Neural crest cell (in vitro differentiated cells): ENCODE data around the gene SLC22A24. TPM values are rescaled to one million over a fixed set of nuclear protein-coding genes. Genes with fewer than 3 reads are reported as not detected.
"Not testable (repeated sequence)": the region's sequence is repeated elsewhere in the genome, so short reads cannot be mapped to it uniquely, and the experiment has no call there.

Experiments used
- DNase-seq: peaks from one replicate; pipeline ENCODE4 v3.0.0; 2021; ENCODE audit warnings: low read depth, mixed read lengths, low spot score
- H3K27ac Mint-ChIP-seq: one replicate; pipeline ENCODE4 v1.8.0; 2021; ENCODE audit warnings: mild to moderate bottlenecking, mixed read lengths; ENCODE audit not compliant: unreplicated experiment
- H3K27me3 Mint-ChIP-seq: 2 replicates; pipeline ENCODE4 v1.8.0; 2021; ENCODE audit warnings: low read depth, mild to moderate bottlenecking, mixed read lengths
- H3K36me3 Mint-ChIP-seq: 2 replicates; pipeline ENCODE4 v1.8.0; 2021; ENCODE audit warnings: low read depth, mild to moderate bottlenecking, mixed read lengths
- H3K4me1 Mint-ChIP-seq: 2 replicates; pipeline ENCODE4 v1.8.0; 2021; ENCODE audit warnings: mixed read lengths
- H3K4me3 Mint-ChIP-seq: one replicate; pipeline ENCODE4 v1.8.0; 2021; ENCODE audit warnings: mild to moderate bottlenecking, mixed read lengths
- H3K9me3 Mint-ChIP-seq: 2 replicates; pipeline ENCODE4 v1.8.0; 2021; ENCODE audit warnings: mixed read lengths
- CTCF ChIP-seq: fragments of 200-600 bp; sonication (generic); conservative IDR thresholded peaks from 2 replicates; pipeline ENCODE4 v1.5.0; 2021; ENCODE audit warnings: antibody characterized with exemption, mild to moderate bottlenecking
- total RNA-seq: library from RNA; stranded (reverse); gene quantifications from 2 replicates; pipeline ENCODE4 v1.2.1, GENCODE V29; 2021

The SLC22A24 gene
- total RNA-seq, 1 donor from 2014 or later, result not detected

- Mint-ChIP-seq H3K27me3 (peaks cover 28% of the 10 kb centered on the region), H3K36me3 (peaks cover 3% of the 10 kb centered on the region), H3K4me1 (no peaks in the 10 kb centered on the region), H3K4me3 (no peak overlapping the region), H3K9me3 (peaks cover 3% of the 10 kb centered on the region), H3K27ac (no peak overlapping the region)
- no peak for DNase-seq
- TF ChIP-seq CTCF, result no peak
These were observed 63.3 kb downstream of the SLC22A24 start for GRCh38 chr11:63080682-63081081.

DNA sequence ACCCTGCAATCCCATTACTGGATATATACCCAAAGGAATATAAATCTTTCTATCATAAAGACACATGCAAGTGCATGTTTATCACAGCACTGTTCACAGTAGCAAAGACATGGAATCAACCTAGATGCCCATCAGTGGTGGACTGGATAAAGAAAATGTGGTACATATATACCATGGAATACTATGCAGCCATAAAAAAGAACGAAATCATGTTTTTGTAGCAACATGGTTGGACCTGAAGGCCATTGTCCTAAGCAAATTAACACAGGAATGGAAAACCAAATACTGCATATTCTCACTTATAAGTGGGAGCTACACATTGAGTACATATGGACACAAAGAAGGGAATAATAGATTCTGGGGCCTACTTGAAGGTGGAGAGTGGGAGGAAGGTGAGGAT is 97.8 kb downstream of the SLC22A24 start:
- Mint-ChIP-seq H3K9me3 (peaks cover 21% of the 10 kb centered on the region), H3K27me3 (peaks cover 34% of the 10 kb centered on the region)
- not testable (repeated sequence) for H3K36me3 Mint-ChIP-seq, H3K4me3 Mint-ChIP-seq, DNase-seq, H3K27ac Mint-ChIP-seq, H3K4me1 Mint-ChIP-seq

DNA sequence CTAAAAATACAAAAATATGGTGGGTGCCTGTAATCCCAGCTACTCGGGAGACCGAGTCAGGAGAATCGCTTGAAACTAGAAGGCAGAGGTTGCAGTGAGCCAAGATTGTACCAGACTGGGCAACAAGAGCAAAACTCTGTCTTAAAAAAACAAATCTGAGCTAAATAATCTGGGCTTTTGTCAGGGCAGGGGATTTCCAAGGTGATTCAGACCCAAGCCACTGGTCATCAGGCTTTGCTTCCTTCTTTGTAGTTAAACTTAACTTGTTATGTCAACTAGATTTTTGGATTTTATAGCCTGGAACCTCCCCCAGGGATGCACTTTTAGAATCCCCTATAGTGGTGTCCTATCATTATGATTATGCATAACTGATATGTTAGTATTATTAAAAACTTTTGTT is 101.4 kb downstream of the SLC22A24 start:
- Mint-ChIP-seq H3K27me3 (peaks cover 38% of the 10 kb centered on the region), H3K27ac (no peak overlapping the region), H3K4me1 (no peaks in the 10 kb centered on the region), H3K4me3 (no peak overlapping the region), H3K36me3 (peaks cover 2% of the 10 kb centered on the region), H3K9me3 (peaks cover 9% of the 10 kb centered on the region)
- DNase-seq, result no peak
- TF ChIP-seq CTCF, result no peak

DNA sequence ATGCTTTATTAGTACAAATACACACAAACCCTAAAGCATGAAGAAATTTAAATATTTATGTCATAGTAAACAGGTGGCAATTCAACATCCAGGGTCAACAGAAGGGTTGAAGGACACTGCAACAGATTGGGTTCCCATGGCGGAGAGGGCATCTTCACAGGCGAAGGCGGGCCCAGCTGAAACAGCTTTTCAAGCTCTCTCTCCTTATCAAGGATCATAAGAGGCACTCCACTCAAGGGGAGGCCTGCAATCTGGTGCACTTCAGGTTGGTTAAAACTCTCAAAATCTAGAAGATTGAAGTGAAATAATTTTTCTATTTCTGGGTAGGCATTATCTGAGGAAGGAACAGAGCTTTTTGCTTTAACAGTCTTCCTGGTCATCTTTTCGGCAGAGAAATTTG is 111.6 kb downstream of the SLC22A24 start:
- peaks cover 4% of the 10 kb centered on the region for H3K4me1 Mint-ChIP-seq
- H3K36me3 Mint-ChIP-seq, result no peaks in the 10 kb centered on the region
- TF ChIP-seq CTCF, result no peak
- H3K27ac Mint-ChIP-seq, result no peak overlapping the region
- H3K4me3 Mint-ChIP-seq, result no peak overlapping the region
- peaks cover 3% of the 10 kb centered on the region for H3K9me3 Mint-ChIP-seq
- DNase-seq, result no peak
- peaks cover 21% of the 10 kb centered on the region for H3K27me3 Mint-ChIP-seq

Other genes with a start within 250 kb of the SLC22A24 start
- not detected in 2 replicates for gene CHRM1, start 222.9 kb downstream of the SLC22A24 start, total RNA-seq
- gene SLC22A6, start 159.3 kb downstream of the SLC22A24 start, total RNA-seq, result not detected in 2 replicates
- gene SLC22A8, start 128.4 kb downstream of the SLC22A24 start, total RNA-seq, result not detected in 2 replicates
- gene SLC22A25, start 99.4 kb upstream of the SLC22A24 start, total RNA-seq, result not detected in 2 replicates
- gene SLC22A9, start 225.6 kb upstream of the SLC22A24 start, total RNA-seq, result not detected in 2 replicates